Dedifferentiated amniotic fluid mesenchymal stem cell (primary cell): ENCODE results near the gene PRX.
A peak's percentile ranks its signal among the peaks of the same experiment; 100 is the strongest.
"Not testable (repeated sequence)": the region's sequence is repeated elsewhere in the genome, so short reads cannot be mapped to it uniquely, and the experiment has no call there.

Experiments
- DNase-seq: peaks from one replicate; pipeline ENCODE4 v3.0.0-alpha.2; 2016; ENCODE audit errors: extremely low spot score

PRX gene

GRCh38 chr19:40414542-40415535, 1.7 kb upstream of the PRX start:
- DNase-seq = no peak

DNA sequence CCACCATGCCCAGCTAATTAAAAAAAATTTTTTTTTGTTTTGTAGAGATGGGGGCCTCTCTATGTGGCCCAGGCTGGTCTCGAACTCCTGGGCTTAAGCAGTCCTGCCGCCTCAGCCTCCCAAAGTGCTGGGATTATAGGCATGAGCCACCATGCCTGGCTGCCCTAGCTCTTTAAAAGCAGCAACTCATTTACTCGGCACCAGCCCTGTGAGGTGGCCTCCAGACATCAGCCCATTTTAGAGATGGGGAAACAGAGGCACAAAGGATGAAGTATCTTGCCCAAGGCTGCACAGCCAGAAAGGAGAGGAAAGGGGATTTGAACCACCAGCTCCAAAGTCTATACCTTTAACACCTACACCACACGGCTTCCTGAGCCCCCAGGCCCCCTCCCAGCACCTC, 312 bp downstream of the PRX start:
- DNase-seq = no peak

- no peak for DNase-seq
Measured at GRCh38 chr19:40411958-40412499, 1.1 kb downstream of the PRX start.

DNA sequence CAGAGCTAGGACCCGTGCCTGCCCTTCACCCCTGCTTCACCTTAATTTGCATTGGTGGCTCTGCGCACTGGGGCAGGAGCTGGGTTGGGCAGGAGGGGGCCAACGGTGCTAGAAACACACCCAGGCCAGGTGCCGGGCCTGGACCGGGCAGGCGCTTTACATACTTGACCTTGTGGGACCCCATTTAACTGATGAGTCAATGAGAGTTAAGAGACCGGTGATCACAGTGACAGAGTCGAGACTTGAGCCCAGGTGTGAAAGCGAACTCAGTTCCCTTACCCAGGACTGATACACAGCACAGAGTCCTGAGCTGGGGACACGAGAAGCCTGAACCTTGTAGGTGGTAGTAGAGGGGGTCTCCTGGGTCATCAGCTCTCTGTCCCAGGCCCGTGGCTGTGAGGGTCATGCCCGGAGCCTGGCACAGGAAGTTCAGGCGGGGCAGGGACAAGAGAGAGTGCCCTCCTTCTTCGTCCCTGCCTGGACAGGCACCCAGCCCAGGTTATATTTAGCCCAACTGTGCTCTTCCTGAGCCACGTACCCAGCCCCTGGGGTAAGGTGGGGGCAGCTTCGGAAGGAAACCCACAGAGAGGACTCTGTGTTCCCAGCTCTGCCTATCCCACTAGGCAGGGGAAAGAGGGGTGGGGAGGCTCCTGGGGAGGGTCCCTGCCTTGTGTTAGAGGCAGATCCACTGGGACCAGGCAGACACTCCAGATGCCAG, 1.9 kb downstream of the PRX start:
- no peak for DNase-seq

DNA sequence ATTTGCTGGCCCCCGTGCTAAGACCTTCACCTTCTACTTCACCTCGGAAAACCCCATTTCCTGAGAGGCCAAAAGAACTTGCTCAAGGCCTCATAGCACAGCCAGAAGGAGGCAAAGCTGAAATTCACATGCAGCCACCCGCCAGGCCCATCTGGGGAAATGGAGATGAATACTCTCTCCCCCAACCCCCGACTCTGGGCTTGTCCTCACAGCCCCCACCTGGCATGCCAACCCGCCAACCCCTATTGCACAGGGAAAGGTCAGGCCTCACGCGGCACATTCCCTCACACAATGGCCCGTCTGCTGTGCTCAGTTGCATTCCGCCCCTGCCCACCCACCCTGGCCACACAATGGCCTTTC, 3.2 kb downstream of the PRX start:
- DNase-seq = no peak

- not testable (repeated sequence) for DNase-seq
Measured at GRCh38 chr19:40408598-40408925, 4.6 kb downstream of the PRX start.

DNA sequence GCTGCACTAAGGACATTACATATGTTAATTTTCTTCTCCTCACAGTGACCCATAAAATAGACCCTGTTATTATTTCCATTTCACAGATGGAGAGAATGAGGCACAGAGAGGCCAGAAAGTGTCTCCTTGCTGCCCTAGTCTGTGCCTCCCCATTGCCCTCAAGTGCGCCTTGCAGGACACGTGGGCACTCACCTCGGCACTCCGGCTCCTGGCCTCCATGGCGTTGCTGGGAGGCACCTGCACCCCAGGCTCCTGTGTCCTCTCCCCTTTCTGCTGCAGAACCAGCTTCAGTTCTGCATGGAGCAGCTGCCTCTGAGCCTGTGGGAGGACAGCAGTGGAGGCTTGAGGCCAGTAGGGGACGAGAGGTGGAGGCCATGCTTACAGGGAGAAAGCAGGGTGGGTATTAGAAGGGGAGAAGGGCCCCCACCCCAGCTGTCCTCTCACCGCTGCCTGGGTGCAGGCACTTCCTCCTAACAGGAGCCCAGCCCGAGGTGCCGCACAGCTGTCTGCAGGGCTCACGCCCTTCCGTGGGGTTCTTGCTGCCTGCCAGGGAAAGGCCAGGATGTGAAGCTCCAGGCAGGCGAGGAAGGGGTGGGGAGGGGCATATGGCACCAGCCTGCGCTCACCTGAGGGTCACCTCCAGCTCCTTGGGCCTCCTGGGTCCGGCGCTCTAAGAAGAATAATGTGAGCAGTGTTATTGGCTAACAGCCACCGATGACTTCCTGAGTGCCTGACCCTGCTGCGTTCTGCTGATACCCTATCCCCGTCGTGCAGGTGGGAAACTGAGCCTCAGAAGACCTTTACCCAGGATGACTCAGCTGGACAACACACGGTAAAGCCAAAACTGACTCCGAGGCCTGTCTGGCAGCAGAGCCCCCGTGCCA, 5.2 kb downstream of the PRX start:
- DNase-seq = no peak

GRCh38 chr19:40403262-40403984, 9.8 kb downstream of the PRX start:
- DNase-seq = peak; percentile 46

GRCh38 chr19:40400559-40400958, 12.6 kb downstream of the PRX start:
- no peak for DNase-seq

- no peak for DNase-seq
Measured at GRCh38 chr19:40398417-40399131, 14.6 kb downstream of the PRX start.

GRCh38 chr19:40397568-40397906, 15.6 kb downstream of the PRX start:
- no peak for DNase-seq

DNA sequence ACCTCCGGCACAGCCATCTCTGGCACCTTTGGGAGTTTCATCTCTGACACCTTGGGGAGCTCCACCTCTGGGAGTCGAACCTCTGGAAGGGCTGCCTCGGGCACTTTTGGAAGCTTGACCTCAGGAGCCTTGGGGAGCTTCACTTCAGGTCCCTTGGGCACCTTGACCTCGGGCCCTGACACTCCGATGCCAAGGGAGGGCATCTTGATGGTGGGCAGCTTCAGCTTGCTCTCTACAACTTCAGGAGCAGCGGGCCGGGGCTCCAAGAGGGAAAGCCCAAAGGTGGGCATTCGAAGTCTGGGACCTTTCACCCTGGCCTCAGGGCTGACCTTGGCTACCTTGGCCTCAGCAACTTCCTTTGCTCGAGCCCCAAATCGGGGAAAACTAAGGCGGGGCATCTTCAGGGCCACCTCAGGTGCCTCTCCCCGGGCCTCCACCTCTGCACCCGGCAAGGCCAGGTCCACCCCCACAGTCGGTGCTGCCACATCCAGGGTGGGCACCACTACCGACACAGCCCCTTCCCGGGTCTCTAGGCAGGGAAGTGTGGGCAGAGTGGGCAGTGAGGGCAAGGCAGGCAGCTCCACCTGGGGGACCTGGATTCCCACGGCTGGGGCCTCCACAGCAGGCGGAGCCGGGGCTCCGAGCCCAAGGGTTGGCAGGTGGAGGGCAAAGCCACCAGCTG, 16.2 kb downstream of the PRX start:
- no peak for DNase-seq

DNA sequence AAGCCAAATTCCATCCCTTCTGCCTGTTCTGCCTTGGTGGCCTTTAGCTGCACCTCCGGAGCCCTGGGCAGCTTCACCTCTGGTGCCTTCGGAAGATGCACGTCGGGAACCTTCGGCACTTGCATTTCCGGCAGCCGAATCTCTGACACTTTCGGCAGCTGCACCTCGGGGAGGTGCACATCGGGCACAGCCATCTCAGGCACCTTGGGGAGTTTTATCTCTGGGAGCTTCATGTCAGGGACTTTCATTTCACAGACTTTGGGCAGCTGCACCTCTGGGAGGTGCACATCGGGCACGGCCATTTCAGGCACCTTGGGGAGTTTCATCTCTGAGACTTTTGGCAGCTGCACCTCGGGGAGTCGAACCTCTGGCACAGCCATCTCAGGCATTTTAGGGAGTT, 17.2 kb downstream of the PRX start:
- no peak for DNase-seq

GRCh38 chr19:40394816-40395210, 18.4 kb downstream of the PRX start:
- no peak for DNase-seq

GRCh38 chr19:40393894-40394815, 19.0 kb downstream of the PRX start:
- no peak for DNase-seq

DNA sequence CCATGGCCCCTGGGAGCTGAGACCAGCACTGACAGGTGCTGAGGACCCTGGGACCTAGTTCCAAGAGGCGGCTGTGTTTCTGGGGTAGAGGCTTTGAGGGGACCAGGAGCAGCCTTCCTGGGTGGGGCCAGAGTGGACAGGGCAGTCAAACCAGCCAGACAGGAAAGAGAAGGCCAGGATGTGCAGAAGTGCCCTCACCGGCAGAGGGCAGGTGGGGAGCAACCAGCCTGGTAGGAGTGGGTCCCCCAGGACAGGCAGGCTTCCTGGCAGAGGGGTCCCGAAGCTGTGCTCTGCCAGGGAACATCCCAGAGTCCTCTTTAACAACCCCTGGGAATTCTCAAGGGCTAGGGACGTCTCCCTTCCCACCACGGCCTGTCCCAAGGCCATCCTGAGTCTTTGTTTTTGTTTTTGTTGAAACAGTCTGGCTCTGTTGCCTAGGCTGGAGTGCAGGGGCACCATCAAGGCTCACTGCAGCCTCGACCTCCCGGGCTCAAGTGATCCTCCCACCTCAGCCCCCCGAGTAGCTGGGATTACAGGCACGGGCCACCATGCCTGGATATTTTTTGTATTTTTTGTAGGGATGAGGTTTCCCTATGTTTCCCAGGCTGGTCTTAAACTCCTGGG, 20.2 kb downstream of the PRX start:
- DNase-seq = no peak

DNA sequence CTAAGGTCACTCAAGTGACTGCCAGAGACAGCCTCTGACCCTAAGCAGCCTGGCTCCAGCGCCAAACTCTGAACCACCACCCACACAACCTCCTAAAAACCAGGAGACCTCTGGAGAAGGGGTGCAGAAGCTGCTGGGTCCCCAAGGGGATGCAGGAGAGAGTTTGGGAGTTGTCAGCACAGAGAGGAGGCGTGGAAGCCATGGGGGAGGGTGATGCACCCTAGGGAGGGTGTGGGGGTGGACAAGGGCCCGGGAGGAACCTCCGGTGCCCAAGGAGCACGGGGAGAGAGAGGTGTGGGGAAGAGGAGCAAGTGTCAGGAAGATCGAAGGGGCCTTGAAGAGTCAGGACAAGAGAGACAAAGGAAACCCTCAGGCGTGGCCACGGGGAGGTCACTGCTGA, 21.1 kb downstream of the PRX start:
- DNase-seq = no peak

DNA sequence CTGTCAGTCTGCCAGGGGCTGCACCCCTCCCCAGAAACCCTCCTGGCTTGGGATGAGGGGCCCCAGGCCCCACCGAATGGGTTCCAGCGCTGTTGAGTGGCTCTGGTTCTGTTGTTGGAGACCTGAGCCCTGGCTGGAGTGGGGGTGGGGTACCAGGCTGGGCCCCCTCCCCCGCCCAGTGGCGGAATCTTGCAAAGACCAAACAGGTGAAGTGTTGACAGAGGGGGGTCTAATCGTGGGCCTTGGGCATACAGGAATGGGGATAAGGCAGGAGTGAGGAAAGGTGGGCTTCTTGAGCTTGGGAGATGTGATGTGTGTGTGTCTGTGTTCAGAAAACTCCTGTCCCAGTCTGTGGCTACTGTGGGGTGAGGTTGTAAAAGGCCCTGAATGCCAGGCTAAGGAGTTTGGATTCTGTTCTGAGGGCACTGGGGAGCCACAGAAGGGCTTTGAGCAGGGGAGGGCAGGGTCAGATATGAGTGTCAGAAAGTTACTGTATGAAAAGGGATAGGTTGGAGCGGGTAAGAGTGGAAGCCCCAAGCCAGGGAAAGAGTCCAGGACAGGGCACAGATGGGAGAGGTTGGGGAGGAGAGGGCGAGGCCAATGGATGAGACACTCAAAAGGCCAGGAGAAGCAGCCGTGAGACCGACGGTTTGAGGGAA, 23.0 kb downstream of the PRX start, which contains the start of gene HIPK4:
TSS of gene HIPK4 (minus strand) at position 98 of the 659 bp plus-strand sequence. CDS start 279 bp downstream, outside the sequence.
- no peak for DNase-seq
